ENCODE measurements around the gene TMOD2. TPM values are rescaled to one million over a fixed set of nuclear protein-coding genes. Genes with fewer than 3 reads are reported as not detected.

Gene TMOD2
- total and polyA plus RNA-seq, 11 donors, result 1.3 to 10.9 (median 6.1) TPM

- intact Hi-C loops (cut with DNase I), result no loop called here
- Histone ChIP-seq H3K27me3 (no peaks in the 10 kb centered on the region), H3K4me3 (no peak overlapping the region), H3K27ac (no peak overlapping the region), H3K9me3 (no peaks in the 10 kb centered on the region), H3K36me3 (peaks cover 0 to 73% (median 54%) of the 10 kb centered on the region in 9 donors), H3K4me1 (peaks cover 0 to 22% (median 0%) of the 10 kb centered on the region in 12 donors)
- WGBS, 4 donors, result 95 to 99% (median 98%) methylated on average over 4 of the region's 4 CpGs
- no peak for ATAC-seq
- TF ChIP-seq, protein P1, sequence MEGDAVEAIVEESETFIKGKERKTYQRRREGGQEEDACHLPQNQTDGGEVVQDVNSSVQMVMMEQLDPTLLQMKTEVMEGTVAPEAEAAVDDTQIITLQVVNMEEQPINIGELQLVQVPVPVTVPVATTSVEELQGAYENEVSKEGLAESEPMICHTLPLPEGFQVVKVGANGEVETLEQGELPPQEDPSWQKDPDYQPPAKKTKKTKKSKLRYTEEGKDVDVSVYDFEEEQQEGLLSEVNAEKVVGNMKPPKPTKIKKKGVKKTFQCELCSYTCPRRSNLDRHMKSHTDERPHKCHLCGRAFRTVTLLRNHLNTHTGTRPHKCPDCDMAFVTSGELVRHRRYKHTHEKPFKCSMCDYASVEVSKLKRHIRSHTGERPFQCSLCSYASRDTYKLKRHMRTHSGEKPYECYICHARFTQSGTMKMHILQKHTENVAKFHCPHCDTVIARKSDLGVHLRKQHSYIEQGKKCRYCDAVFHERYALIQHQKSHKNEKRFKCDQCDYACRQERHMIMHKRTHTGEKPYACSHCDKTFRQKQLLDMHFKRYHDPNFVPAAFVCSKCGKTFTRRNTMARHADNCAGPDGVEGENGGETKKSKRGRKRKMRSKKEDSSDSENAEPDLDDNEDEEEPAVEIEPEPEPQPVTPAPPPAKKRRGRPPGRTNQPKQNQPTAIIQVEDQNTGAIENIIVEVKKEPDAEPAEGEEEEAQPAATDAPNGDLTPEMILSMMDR (IDR thresholded peaks at IDR 0.05), result no peak
- DNase-seq, result no peak
These were observed 113.1 kb downstream of the TMOD2 start for GRCh38 chr15:51864408-51865056.

DNA sequence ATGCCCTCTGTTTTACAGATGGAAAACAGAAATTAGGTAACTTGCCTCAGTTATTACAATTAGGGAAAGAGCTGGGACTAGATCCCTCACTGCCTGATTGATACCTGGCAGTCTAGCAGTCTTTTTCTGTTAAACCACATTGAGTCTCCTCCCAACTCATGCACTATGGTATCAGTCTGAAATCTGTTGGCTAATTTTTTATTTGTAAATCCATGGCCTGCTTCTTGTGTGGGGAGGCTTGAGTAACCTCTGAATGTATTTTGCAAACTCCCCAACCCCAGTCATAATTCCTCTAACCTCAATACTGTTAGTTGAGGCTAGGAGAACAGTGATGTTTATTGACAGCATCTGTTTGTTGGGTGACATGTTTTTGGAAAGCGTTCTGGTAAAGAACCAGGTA lies 113.9 kb downstream of the TMOD2 start:
- Histone ChIP-seq H3K27ac (no peak overlapping the region), H3K27me3 (no peaks in the 10 kb centered on the region), H3K4me1 (peaks cover 0 to 22% (median 0%) of the 10 kb centered on the region in 12 donors), H3K9me3 (peaks cover 0 to 3% (median 0%) of the 10 kb centered on the region in 12 donors), H3K4me3 (no peak overlapping the region), H3K36me3 (peaks cover 0 to 75% (median 62%) of the 10 kb centered on the region in 9 donors)
- ATAC-seq (no peak), DNase-seq (no peak)
- 85 to 100% (median 97%) methylated on average over 1 of the region's 1 CpG for WGBS, 4 donors
- intact Hi-C loops (cut with DNase I), result no loop called here
- TF ChIP-seq POLR2A (IDR thresholded peaks at IDR 0.05), result no peak
- TF ChIP-seq, protein P1 (IDR thresholded peaks at IDR 0.05), result no peak

Other genes with a start within 250 kb of the TMOD2 start
- 10 to 100 TPM in 2 of 9 donors, 1 to 10 TPM in 7; 4.5 to 33.5 (median 8.1) TPM for gene DMXL2, start 128.8 kb upstream of the TMOD2 start, total RNA-seq
- gene DMXL2, start 128.8 kb upstream of the TMOD2 start, polyA plus RNA-seq, result 1 to 10 TPM; 5.2 to 5.9 TPM
- under 1 TPM in 2 of 9 donors, not detected in 7; 0.10 to 0.11 TPM for gene SCG3, start 70.1 kb upstream of the TMOD2 start, total RNA-seq
- gene SCG3, start 70.1 kb upstream of the TMOD2 start, polyA plus RNA-seq, result under 1 TPM in 1 of 2 donors, not detected in 1; 0.04 TPM
- 1 to 10 TPM; 3.1 to 8.7 (median 5.7) TPM for gene LYSMD2, start 13.9 kb upstream of the TMOD2 start, total RNA-seq
- 1 to 10 TPM; 5.3 to 5.7 TPM for gene LYSMD2, start 13.9 kb upstream of the TMOD2 start, polyA plus RNA-seq
- gene TMOD3, start 78.1 kb downstream of the TMOD2 start, total RNA-seq, result 10 to 100 TPM; 12.1 to 34.8 (median 21.4) TPM
- 10 to 100 TPM in 1 of 2 donors, 1 to 10 TPM in 1; 6.3 to 36.5 TPM for gene TMOD3, start 78.1 kb downstream of the TMOD2 start, polyA plus RNA-seq
- 10 to 100 TPM in 1 of 9 donors, 1 to 10 TPM in 8; 4.9 to 10.4 (median 8.3) TPM for gene LEO1, start 220.2 kb downstream of the TMOD2 start, total RNA-seq
- 10 to 100 TPM in 1 of 2 donors, 1 to 10 TPM in 1; 8.3 to 12.6 TPM for gene LEO1, start 220.2 kb downstream of the TMOD2 start, polyA plus RNA-seq

Measured in heart left ventricle (tissue), 16 donors.